HCT116 (cell line): ENCODE measurements around the gene MED13L.

Experiments used
- POLR2A ChIP-seq: IDR thresholded peaks from 2 replicates; pipeline ENCODE4 v1.7.0; 2011; ENCODE audit warnings: borderline replicate concordance; ENCODE audit not compliant: insufficient read depth, insufficient read length; ENCODE audit errors: extremely low read depth
- RAD21 ChIP-seq: IDR thresholded peaks from 2 replicates; pipeline ENCODE4 v1.6.1; 2012; ENCODE audit warnings: low read depth, mild to moderate bottlenecking
- TF ChIP-seq, protein P1 (sequence below), 3 experiments: fragments of 200-600 bp in 1 of 3; sonication (generic) in 1 of 3; IDR thresholded peaks in 2 of 3; conservative IDR thresholded peaks in 1 of 3; 2 replicates each; pipeline ENCODE4 v1.5.1; 2012 to 2017; ENCODE audit warnings: low read depth in 2 of 3, low read length in 2 of 3, antibody characterized with exemption in 1 of 3, borderline replicate concordance in 1 of 3, control low read depth in 1 of 3, mild to moderate bottlenecking in 1 of 3, mixed read lengths in 1 of 3, mixed run types in 1 of 3, moderate library complexity in 1 of 3; ENCODE audit not compliant: insufficient read depth in 1 of 3
- TF ChIP-seq, protein P2 (sequence below): IDR thresholded peaks from 2 replicates; pipeline ENCODE4 v1.6.1; 2012; ENCODE audit warnings: low read depth

DNA sequence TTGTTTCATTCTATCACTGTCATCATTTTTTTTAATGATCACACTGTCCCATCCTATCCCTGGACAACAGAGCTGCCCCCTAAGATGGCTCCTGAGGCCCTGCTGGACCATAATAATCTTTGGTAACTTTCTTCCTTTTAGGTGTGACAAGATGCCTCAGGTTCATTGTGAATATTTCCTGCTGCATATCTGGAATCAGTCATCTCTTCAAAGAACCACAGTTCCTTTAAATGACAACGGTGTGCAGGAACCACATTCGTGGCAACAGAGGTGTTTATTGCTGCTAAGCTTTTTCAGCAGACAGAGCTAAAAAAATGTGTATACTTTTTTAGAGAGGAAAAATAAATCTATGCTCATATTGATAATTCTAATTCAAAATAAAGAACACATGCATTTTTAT lies 312.9 kb downstream of the MED13L start:
- TF ChIP-seq, protein P1, sequence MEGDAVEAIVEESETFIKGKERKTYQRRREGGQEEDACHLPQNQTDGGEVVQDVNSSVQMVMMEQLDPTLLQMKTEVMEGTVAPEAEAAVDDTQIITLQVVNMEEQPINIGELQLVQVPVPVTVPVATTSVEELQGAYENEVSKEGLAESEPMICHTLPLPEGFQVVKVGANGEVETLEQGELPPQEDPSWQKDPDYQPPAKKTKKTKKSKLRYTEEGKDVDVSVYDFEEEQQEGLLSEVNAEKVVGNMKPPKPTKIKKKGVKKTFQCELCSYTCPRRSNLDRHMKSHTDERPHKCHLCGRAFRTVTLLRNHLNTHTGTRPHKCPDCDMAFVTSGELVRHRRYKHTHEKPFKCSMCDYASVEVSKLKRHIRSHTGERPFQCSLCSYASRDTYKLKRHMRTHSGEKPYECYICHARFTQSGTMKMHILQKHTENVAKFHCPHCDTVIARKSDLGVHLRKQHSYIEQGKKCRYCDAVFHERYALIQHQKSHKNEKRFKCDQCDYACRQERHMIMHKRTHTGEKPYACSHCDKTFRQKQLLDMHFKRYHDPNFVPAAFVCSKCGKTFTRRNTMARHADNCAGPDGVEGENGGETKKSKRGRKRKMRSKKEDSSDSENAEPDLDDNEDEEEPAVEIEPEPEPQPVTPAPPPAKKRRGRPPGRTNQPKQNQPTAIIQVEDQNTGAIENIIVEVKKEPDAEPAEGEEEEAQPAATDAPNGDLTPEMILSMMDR (IDR thresholded peaks at IDR 0.05 in 2 of 3, conservative IDR thresholded peaks at IDR 0.05 in 1 of 3; ENCODE audit: borderline replicate concordance in 1 of 3, insufficient read depth in 1 of 3, low read depth in 2 of 3, low read length in 2 of 3), result no peak
- TF ChIP-seq RAD21 (no peak), POLR2A (no peak)
- TF ChIP-seq, protein P2, sequence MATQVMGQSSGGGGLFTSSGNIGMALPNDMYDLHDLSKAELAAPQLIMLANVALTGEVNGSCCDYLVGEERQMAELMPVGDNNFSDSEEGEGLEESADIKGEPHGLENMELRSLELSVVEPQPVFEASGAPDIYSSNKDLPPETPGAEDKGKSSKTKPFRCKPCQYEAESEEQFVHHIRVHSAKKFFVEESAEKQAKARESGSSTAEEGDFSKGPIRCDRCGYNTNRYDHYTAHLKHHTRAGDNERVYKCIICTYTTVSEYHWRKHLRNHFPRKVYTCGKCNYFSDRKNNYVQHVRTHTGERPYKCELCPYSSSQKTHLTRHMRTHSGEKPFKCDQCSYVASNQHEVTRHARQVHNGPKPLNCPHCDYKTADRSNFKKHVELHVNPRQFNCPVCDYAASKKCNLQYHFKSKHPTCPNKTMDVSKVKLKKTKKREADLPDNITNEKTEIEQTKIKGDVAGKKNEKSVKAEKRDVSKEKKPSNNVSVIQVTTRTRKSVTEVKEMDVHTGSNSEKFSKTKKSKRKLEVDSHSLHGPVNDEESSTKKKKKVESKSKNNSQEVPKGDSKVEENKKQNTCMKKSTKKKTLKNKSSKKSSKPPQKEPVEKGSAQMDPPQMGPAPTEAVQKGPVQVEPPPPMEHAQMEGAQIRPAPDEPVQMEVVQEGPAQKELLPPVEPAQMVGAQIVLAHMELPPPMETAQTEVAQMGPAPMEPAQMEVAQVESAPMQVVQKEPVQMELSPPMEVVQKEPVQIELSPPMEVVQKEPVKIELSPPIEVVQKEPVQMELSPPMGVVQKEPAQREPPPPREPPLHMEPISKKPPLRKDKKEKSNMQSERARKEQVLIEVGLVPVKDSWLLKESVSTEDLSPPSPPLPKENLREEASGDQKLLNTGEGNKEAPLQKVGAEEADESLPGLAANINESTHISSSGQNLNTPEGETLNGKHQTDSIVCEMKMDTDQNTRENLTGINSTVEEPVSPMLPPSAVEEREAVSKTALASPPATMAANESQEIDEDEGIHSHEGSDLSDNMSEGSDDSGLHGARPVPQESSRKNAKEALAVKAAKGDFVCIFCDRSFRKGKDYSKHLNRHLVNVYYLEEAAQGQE, result no peak
